Neural progenitor cell (in vitro differentiated cells): ENCODE measurements around the gene PLAAT5. TPM values are rescaled to one million over a fixed set of nuclear protein-coding genes. Genes with fewer than 3 reads are reported as not detected.

ENCODE experiments used
- DNase-seq: peaks from one replicate; pipeline ENCODE4 v3.0.0-alpha.2; 2016; ENCODE audit warnings: low spot score
- H2AFZ ChIP-seq: fragments of 200-600 bp; sonication (generic); replicated peaks from 2 replicates; pipeline ENCODE4 v1.6.1; 2016; ENCODE audit warnings: antibody characterized with exemption
- H3F3A ChIP-seq: fragments of 200-600 bp; sonication (generic); 2 replicates; pipeline ENCODE4 v1.6.1; 2016; ENCODE audit warnings: antibody characterized with exemption, low read depth
- H3K27ac ChIP-seq: fragments of 200-600 bp; sonication (generic); 2 replicates; pipeline ENCODE4 v1.5.1; 2016; ENCODE audit warnings: mild to moderate bottlenecking
- H3K27me3 ChIP-seq: fragments of 200-600 bp; sonication (generic); 2 replicates; pipeline ENCODE4 v1.6.1; 2016; ENCODE audit warnings: mild to moderate bottlenecking, moderate library complexity
- H3K36me3 ChIP-seq: fragments of 200-600 bp; sonication (generic); 2 replicates; pipeline ENCODE4 v1.5.1; 2016
- H3K4me1 ChIP-seq: fragments of 200-600 bp; sonication (generic); 2 replicates; pipeline ENCODE4 v1.6.1; 2016; ENCODE audit warnings: mixed run types
- H3K4me2 ChIP-seq: fragments of 200-600 bp; sonication (generic); 2 replicates; pipeline ENCODE4 v1.6.1; 2016
- H3K4me3 ChIP-seq: fragments of 200-600 bp; sonication (generic); 2 replicates; pipeline ENCODE4 v1.5.1; 2016
- H3K79me2 ChIP-seq: fragments of 200-600 bp; sonication (generic); 2 replicates; pipeline ENCODE4 v1.6.1; 2016; ENCODE audit warnings: low read depth
- H3K9ac ChIP-seq: fragments of 200-600 bp; sonication (generic); 2 replicates; pipeline ENCODE4 v1.6.1; 2016
- H3K9me3 ChIP-seq: fragments of 200-600 bp; sonication (generic); 2 replicates; pipeline ENCODE4 v1.5.1; 2016; ENCODE audit warnings: low read depth
- H4K20me1 ChIP-seq: fragments of 200-600 bp; sonication (generic); 2 replicates; pipeline ENCODE4 v1.6.1; 2016; ENCODE audit warnings: low read depth
- H3K27ac Mint-ChIP-seq: 3 replicates; pipeline ENCODE4 v1.8.0; 2021; ENCODE audit warnings: mixed read lengths
- H3K27me3 Mint-ChIP-seq: 2 replicates; pipeline ENCODE4 v1.8.0; 2022; ENCODE audit warnings: low read depth, mild to moderate bottlenecking, inconsistent platforms, moderate library complexity, mixed read lengths; ENCODE audit not compliant: insufficient read depth
- H3K36me3 Mint-ChIP-seq: 3 replicates; pipeline ENCODE4 v1.8.0; 2021; ENCODE audit warnings: mixed read lengths
- H3K4me1 Mint-ChIP-seq: 3 replicates; pipeline ENCODE4 v1.8.0; 2021; ENCODE audit warnings: mixed read lengths
- H3K4me3 Mint-ChIP-seq: 3 replicates; pipeline ENCODE4 v1.8.0; 2021; ENCODE audit warnings: mild to moderate bottlenecking, moderate library complexity, mixed read lengths
- H3K9me3 Mint-ChIP-seq: 3 replicates; pipeline ENCODE4 v1.8.0; 2020; ENCODE audit warnings: mixed read lengths
- CTCF ChIP-seq: fragments of 200-600 bp; sonication (generic); IDR thresholded peaks from 2 replicates; pipeline ENCODE4 v1.5.1; 2017; ENCODE audit warnings: antibody characterized with exemption, mild to moderate bottlenecking
- EZH2 ChIP-seq: fragments of 200-600 bp; sonication (generic); IDR thresholded peaks from 2 replicates; pipeline ENCODE4 v1.6.1; 2017; ENCODE audit warnings: antibody characterized with exemption, mild to moderate bottlenecking, moderate library complexity
- EZH2phosphoT487 ChIP-seq: fragments of 200-600 bp; sonication (generic); IDR thresholded peaks from 2 replicates; pipeline ENCODE4 v1.6.1; 2017; ENCODE audit warnings: antibody characterized with exemption
- total RNA-seq: library from RNA; depleted of rRNA; stranded (reverse); fragments of >200 nt; gene quantifications from 2 replicates; pipeline ENCODE4 v1.2.3, GENCODE V29; 2015; ENCODE audit warnings: low replicate concordance

The PLAAT5 gene
- total RNA-seq, 1 donor from 2014 or later: not detected

- no peaks in the 10 kb centered on the region for H3K27me3 Mint-ChIP-seq
- H3K4me3 ChIP-seq: no peak overlapping the region
- no peak for DNase-seq
- H3K9me3 ChIP-seq: no peaks in the 10 kb centered on the region
- H3K27ac ChIP-seq: no peak overlapping the region
- H3K4me3 Mint-ChIP-seq: no peak overlapping the region
- no peak for TF ChIP-seq EZH2phosphoT487
- no peak for TF ChIP-seq CTCF
- TF ChIP-seq EZH2: no peak
- H3K4me2 ChIP-seq: no peak overlapping the region
- no peaks in the 10 kb centered on the region for H3K27me3 ChIP-seq
- H3K36me3 ChIP-seq: no peaks in the 10 kb centered on the region
- no peaks in the 10 kb centered on the region for H3K4me1 Mint-ChIP-seq
- no peaks in the 10 kb centered on the region for H4K20me1 ChIP-seq
- no peaks in the 10 kb centered on the region for H3K36me3 Mint-ChIP-seq
- no peak overlapping the region for H3K27ac Mint-ChIP-seq
- H3K9ac ChIP-seq: no peak overlapping the region
- no peak overlapping the region for H2AFZ ChIP-seq
- H3F3A ChIP-seq: no peaks in the 10 kb centered on the region
- H3K79me2 ChIP-seq: no peaks in the 10 kb centered on the region
- H3K9me3 Mint-ChIP-seq: peaks cover 2% of the 10 kb centered on the region
- no peaks in the 10 kb centered on the region for H3K4me1 ChIP-seq
Observed at GRCh38 chr11:63470311-63470710, 20.7 kb downstream of the PLAAT5 start.

- H3K36me3 Mint-ChIP-seq: no peaks in the 10 kb centered on the region
- Histone ChIP-seq H3K27me3 (no peaks in the 10 kb centered on the region), H3K9me3 (no peaks in the 10 kb centered on the region), H3F3A (no peaks in the 10 kb centered on the region), H3K4me3 (no peak overlapping the region), H3K9ac (no peak overlapping the region), H4K20me1 (no peaks in the 10 kb centered on the region), H3K4me2 (no peak overlapping the region), H3K4me1 (peaks cover 12% of the 10 kb centered on the region), H3K27ac (no peak overlapping the region), H3K79me2 (no peaks in the 10 kb centered on the region), H2AFZ (no peak overlapping the region), H3K36me3 (no peaks in the 10 kb centered on the region)
- H3K4me1 Mint-ChIP-seq: peaks cover 6% of the 10 kb centered on the region
- no peaks in the 10 kb centered on the region for H3K9me3 Mint-ChIP-seq
- DNase-seq: no peak
- no peak overlapping the region for H3K4me3 Mint-ChIP-seq
- H3K27ac Mint-ChIP-seq: no peak overlapping the region
- TF ChIP-seq EZH2phosphoT487: no peak
- no peak for TF ChIP-seq CTCF
- no peak for TF ChIP-seq EZH2
- H3K27me3 Mint-ChIP-seq: peaks cover 5% of the 10 kb centered on the region
Observed at GRCh38 chr11:63462137-63462536, 28.8 kb downstream of the PLAAT5 start.

- Mint-ChIP-seq H3K4me3 (no peak overlapping the region), H3K4me1 (peaks cover 6% of the 10 kb centered on the region), H3K9me3 (no peaks in the 10 kb centered on the region), H3K27ac (no peak overlapping the region), H3K36me3 (no peaks in the 10 kb centered on the region), H3K27me3 (peaks cover 5% of the 10 kb centered on the region)
- no peak overlapping the region for H2AFZ ChIP-seq
- no peaks in the 10 kb centered on the region for H4K20me1 ChIP-seq
- H3K27ac ChIP-seq: no peak overlapping the region
- no peak overlapping the region for H3K4me2 ChIP-seq
- H3F3A ChIP-seq: no peaks in the 10 kb centered on the region
- peaks cover 12% of the 10 kb centered on the region for H3K4me1 ChIP-seq
- no peak for TF ChIP-seq EZH2phosphoT487
- no peak for TF ChIP-seq EZH2
- H3K36me3 ChIP-seq: no peaks in the 10 kb centered on the region
- DNase-seq: no peak
- H3K79me2 ChIP-seq: no peaks in the 10 kb centered on the region
- H3K9ac ChIP-seq: no peak overlapping the region
- H3K27me3 ChIP-seq: no peaks in the 10 kb centered on the region
- H3K9me3 ChIP-seq: no peaks in the 10 kb centered on the region
- no peak overlapping the region for H3K4me3 ChIP-seq
Observed at GRCh38 chr11:63459586-63459985, 31.4 kb downstream of the PLAAT5 start.

- Histone ChIP-seq H3F3A (no peaks in the 10 kb centered on the region), H3K4me3 (no peak overlapping the region), H3K9ac (no peak overlapping the region), H3K36me3 (no peaks in the 10 kb centered on the region), H2AFZ (no peak overlapping the region), H3K27ac (no peak overlapping the region), H3K4me1 (no peaks in the 10 kb centered on the region), H3K79me2 (no peaks in the 10 kb centered on the region), H3K27me3 (no peaks in the 10 kb centered on the region), H3K9me3 (no peaks in the 10 kb centered on the region), H4K20me1 (no peaks in the 10 kb centered on the region), H3K4me2 (no peak overlapping the region)
- Mint-ChIP-seq H3K4me3 (no peak overlapping the region), H3K27me3 (peaks cover 3% of the 10 kb centered on the region), H3K4me1 (no peaks in the 10 kb centered on the region), H3K36me3 (no peaks in the 10 kb centered on the region), H3K27ac (no peak overlapping the region), H3K9me3 (no peaks in the 10 kb centered on the region)
- DNase-seq: no peak
- TF ChIP-seq EZH2 (no peak), CTCF (no peak), EZH2phosphoT487 (no peak)
Observed at GRCh38 chr11:63448646-63449045, 42.3 kb downstream of the PLAAT5 start.
